Cardiac muscle cell (in vitro differentiated cells and primary cell): ENCODE data around the gene CELA2A. TPM values are rescaled to one million over a fixed set of nuclear protein-coding genes. Genes with fewer than 3 reads are reported as not detected.

Experiments used
- DNase-seq, 2 donors: peaks; one replicate each; pipeline versions ENCODE4 v3.0.0 to v3.0.0-alpha.2; 2010 to 2017; ENCODE audit warnings: low read depth in 1 of 2, low spot score in 1 of 2
- H3K27ac ChIP-seq: fragments of 200-600 bp; sonication (generic); 2 replicates; pipeline ENCODE4 v1.5.1; 2016
- H3K27me3 ChIP-seq: fragments of 200-600 bp; sonication (generic); 2 replicates; pipeline ENCODE4 v1.6.0; 2016; ENCODE audit warnings: control low read depth
- H3K36me3 ChIP-seq: fragments of 200-600 bp; sonication (generic); 2 replicates; pipeline ENCODE4 v1.5.1; 2016; ENCODE audit warnings: control low read depth
- H3K4me1 ChIP-seq: fragments of 200-600 bp; sonication (generic); 2 replicates; pipeline ENCODE4 v1.8.1; 2017; ENCODE audit warnings: low read depth, mild to moderate bottlenecking, mixed run types
- H3K4me3 ChIP-seq: fragments of 200-600 bp; sonication (generic); 2 replicates; pipeline ENCODE4 v1.5.1; 2016; ENCODE audit warnings: mild to moderate bottlenecking
- H3K9me3 ChIP-seq: fragments of 200-600 bp; sonication (generic); 2 replicates; pipeline ENCODE4 v1.5.1; 2017; ENCODE audit warnings: low read depth, mild to moderate bottlenecking, control low read depth
- CTCF ChIP-seq: IDR thresholded peaks from 2 replicates; pipeline ENCODE4 v1.5.1; 2012; ENCODE audit warnings: low read depth, mild to moderate bottlenecking, low read length
- polyA plus RNA-seq: library from polyadenylated mRNA; unstranded; fragments of >200 nt; fragmentation: Nextera tagmentation; extraction: Ambion mirVana; gene quantifications from 2 replicates; pipeline ENCODE4 v1.2.1, GENCODE V29; 2016
- total RNA-seq: library from RNA; depleted of rRNA; stranded (reverse); fragments of >200 nt; gene quantifications from 2 replicates; pipeline ENCODE4 v1.2.3, GENCODE V29; 2016

Gene CELA2A
- total and polyA plus RNA-seq, 2 experiments from 2014 or later: 0.38 TPM; not detected in 1

- no peaks in the 10 kb centered on the region for H3K9me3 ChIP-seq
- no peak overlapping the region for H3K4me3 ChIP-seq
- no peak for TF ChIP-seq CTCF
- H3K36me3 ChIP-seq: no peaks in the 10 kb centered on the region
- H3K27ac ChIP-seq: no peak overlapping the region
- H3K27me3 ChIP-seq: no peaks in the 10 kb centered on the region
- H3K4me1 ChIP-seq: no peaks in the 10 kb centered on the region
- no peak for DNase-seq
Measured at GRCh38 chr1:15451014-15451722, 5.4 kb upstream of the CELA2A start.

GRCh38 chr1:15452216-15452615 is 4.3 kb upstream of the CELA2A start:
- Histone ChIP-seq H3K9me3 (no peaks in the 10 kb centered on the region), H3K4me3 (no peak overlapping the region), H3K36me3 (no peaks in the 10 kb centered on the region), H3K4me1 (no peaks in the 10 kb centered on the region), H3K27me3 (no peaks in the 10 kb centered on the region), H3K27ac (no peak overlapping the region)
- DNase-seq: no peak
- no peak for TF ChIP-seq CTCF

- Histone ChIP-seq H3K4me1 (peaks cover under 1% of the 10 kb centered on the region), H3K9me3 (no peaks in the 10 kb centered on the region), H3K36me3 (no peaks in the 10 kb centered on the region), H3K4me3 (no peak overlapping the region), H3K27me3 (no peaks in the 10 kb centered on the region), H3K27ac (no peak overlapping the region)
- TF ChIP-seq CTCF: no peak
- peak in 1 of 2 donors; percentile 21 for DNase-seq
Measured at GRCh38 chr1:15452866-15453571, 3.5 kb upstream of the CELA2A start.

- Histone ChIP-seq H3K36me3 (no peaks in the 10 kb centered on the region), H3K9me3 (no peaks in the 10 kb centered on the region), H3K27me3 (no peaks in the 10 kb centered on the region), H3K27ac (no peak overlapping the region), H3K4me3 (no peak overlapping the region), H3K4me1 (peaks cover 6% of the 10 kb centered on the region)
- DNase-seq: no peak
- TF ChIP-seq CTCF: no peak
Measured at GRCh38 chr1:15453734-15454133, 2.8 kb upstream of the CELA2A start.

- Histone ChIP-seq H3K4me3 (no peak overlapping the region), H3K36me3 (no peaks in the 10 kb centered on the region), H3K27ac (no peak overlapping the region), H3K4me1 (peaks cover 6% of the 10 kb centered on the region), H3K27me3 (no peaks in the 10 kb centered on the region), H3K9me3 (no peaks in the 10 kb centered on the region)
- no peak for TF ChIP-seq CTCF
- DNase-seq: peak in 1 of 2 donors; percentile 65
Measured at GRCh38 chr1:15454256-15454655, 2.3 kb upstream of the CELA2A start.
